ENCODE measurements around the gene POF1B.

Gene POF1B

DNA sequence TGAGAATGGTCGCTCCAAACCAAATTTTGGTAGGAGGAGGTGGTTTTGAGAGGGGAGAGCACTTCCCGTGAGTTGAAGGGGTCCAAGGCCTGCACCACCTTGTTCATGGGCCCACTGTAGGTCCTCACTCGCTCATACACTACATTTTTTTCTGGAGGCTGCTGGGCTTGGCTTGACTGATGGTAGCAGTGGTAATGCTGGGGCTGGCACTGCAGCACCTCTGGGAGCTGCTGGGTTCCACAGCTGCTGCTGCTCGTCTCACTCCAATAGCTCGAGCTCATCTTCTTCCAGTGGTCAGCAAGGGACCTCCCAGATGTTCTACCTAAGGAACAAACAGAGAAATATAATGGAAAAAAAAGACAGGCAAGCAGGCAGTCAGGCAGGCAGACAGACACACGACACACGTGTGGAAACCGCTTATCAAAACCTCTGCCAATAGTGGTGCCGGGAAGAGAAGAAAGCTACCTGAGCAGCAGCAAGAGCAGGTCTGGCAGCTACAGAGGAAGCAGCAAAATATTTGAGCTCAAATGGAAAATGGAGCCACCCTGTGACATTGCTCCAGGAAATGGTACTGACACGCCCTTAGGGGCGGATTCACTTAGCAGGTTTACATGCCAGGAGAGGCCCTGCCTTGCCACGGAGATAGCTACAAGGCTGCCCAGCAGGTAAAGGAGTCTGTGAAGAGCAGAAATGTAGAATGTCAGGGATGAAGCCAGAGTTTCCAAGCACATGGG is at the start of gene POF1B:
Gene POF1B (minus strand): TSS at position 492 of the 734 bp plus-strand sequence. CDS start 211 bp downstream, at position 281.
- H3K27ac ChIP-seq (ENCODE audit: low read depth, low read length) = peak within 1 kb of the TSS; percentile 66
- no peaks in the 10 kb centered on the region for H3K9me3 ChIP-seq (ENCODE audit: control insufficient read depth in 1 of 2, low read length in 2 of 2)
- no peaks in the 10 kb centered on the region for H3K36me3 ChIP-seq (ENCODE audit: control insufficient read depth in 1 of 2, insufficient read depth in 2 of 2, low read length in 2 of 2)
- peak within 1 kb of the TSS; percentile 14 to 89 for H3K9ac ChIP-seq (ENCODE audit: low read depth in 1 of 2, low read length in 2 of 2)
- H3K4me3 ChIP-seq (ENCODE audit: low read depth in 1 of 2, low read length in 2 of 2) = peak within 1 kb of the TSS; percentile 68 to 77
- no peaks in the 10 kb centered on the region for H3K4me1 ChIP-seq (ENCODE audit: control insufficient read depth in 1 of 2, insufficient read depth in 2 of 2, low read length in 2 of 2)
- no peaks in the 10 kb centered on the region for H3K27me3 ChIP-seq (ENCODE audit: control insufficient read depth in 1 of 2, insufficient read depth in 2 of 2, low read length in 2 of 2)

DNA sequence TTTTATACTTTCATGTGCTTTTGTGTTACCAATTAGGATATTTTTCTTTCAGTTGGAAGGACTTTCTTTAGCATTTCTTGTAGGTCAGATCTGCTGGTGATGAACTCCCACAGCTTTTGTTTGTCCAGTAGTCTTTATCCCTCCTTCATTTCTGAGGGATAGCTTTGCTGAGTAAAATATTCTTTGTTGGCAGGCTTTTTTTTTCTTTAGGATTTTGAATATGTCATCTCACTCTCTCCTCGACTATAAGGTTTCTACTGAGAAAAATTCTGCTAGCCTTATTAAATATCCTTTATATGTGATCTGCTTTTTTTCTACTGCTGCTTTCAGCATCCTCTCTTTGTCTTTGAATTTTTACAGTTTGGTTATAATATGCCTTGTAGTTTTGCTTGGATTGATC is 49.6 kb upstream of the POF1B start:
- Histone ChIP-seq H3K27ac (ENCODE audit: low read depth, low read length) (no peak overlapping the region), H3K4me1 (ENCODE audit: control insufficient read depth in 1 of 2, insufficient read depth in 2 of 2, low read length in 2 of 2) (no peaks in the 10 kb centered on the region), H3K36me3 (ENCODE audit: control insufficient read depth in 1 of 2, insufficient read depth in 2 of 2, low read length in 2 of 2) (no peaks in the 10 kb centered on the region), H3K9me3 (ENCODE audit: control insufficient read depth in 1 of 2, low read length in 2 of 2) (no peaks in the 10 kb centered on the region), H3K9ac (ENCODE audit: low read depth in 1 of 2, low read length in 2 of 2) (no peak overlapping the region), H3K27me3 (ENCODE audit: control insufficient read depth in 1 of 2, insufficient read depth in 2 of 2, low read length in 2 of 2) (no peaks in the 10 kb centered on the region), H3K4me3 (ENCODE audit: low read depth in 1 of 2, low read length in 2 of 2) (no peak overlapping the region)

GRCh38 chrX:85419293-85419692 is 39.8 kb upstream of the POF1B start:
- no peaks in the 10 kb centered on the region for H3K4me1 ChIP-seq (ENCODE audit: control insufficient read depth in 1 of 2, insufficient read depth in 2 of 2, low read length in 2 of 2)
- H3K9ac ChIP-seq (ENCODE audit: low read depth in 1 of 2, low read length in 2 of 2) = no peak overlapping the region
- H3K4me3 ChIP-seq (ENCODE audit: low read depth in 1 of 2, low read length in 2 of 2) = no peak overlapping the region
- H3K27ac ChIP-seq (ENCODE audit: low read depth, low read length) = no peak overlapping the region
- no peaks in the 10 kb centered on the region for H3K27me3 ChIP-seq (ENCODE audit: control insufficient read depth in 1 of 2, insufficient read depth in 2 of 2, low read length in 2 of 2)
- no peaks in the 10 kb centered on the region for H3K9me3 ChIP-seq (ENCODE audit: control insufficient read depth in 1 of 2, low read length in 2 of 2)
- H3K36me3 ChIP-seq (ENCODE audit: control insufficient read depth in 1 of 2, insufficient read depth in 2 of 2, low read length in 2 of 2) = no peaks in the 10 kb centered on the region

- Histone ChIP-seq H3K9me3 (ENCODE audit: control insufficient read depth in 1 of 2, low read length in 2 of 2) (no peaks in the 10 kb centered on the region), H3K9ac (ENCODE audit: low read depth in 1 of 2, low read length in 2 of 2) (no peak overlapping the region), H3K27ac (ENCODE audit: low read depth, low read length) (no peak overlapping the region), H3K36me3 (ENCODE audit: control insufficient read depth in 1 of 2, insufficient read depth in 2 of 2, low read length in 2 of 2) (no peaks in the 10 kb centered on the region), H3K4me1 (ENCODE audit: control insufficient read depth in 1 of 2, insufficient read depth in 2 of 2, low read length in 2 of 2) (no peaks in the 10 kb centered on the region), H3K4me3 (ENCODE audit: low read depth in 1 of 2, low read length in 2 of 2) (no peak overlapping the region), H3K27me3 (ENCODE audit: control insufficient read depth in 1 of 2, insufficient read depth in 2 of 2, low read length in 2 of 2) (no peaks in the 10 kb centered on the region)
These were observed 12.4 kb upstream of the POF1B start for GRCh38 chrX:85391878-85392238.

DNA sequence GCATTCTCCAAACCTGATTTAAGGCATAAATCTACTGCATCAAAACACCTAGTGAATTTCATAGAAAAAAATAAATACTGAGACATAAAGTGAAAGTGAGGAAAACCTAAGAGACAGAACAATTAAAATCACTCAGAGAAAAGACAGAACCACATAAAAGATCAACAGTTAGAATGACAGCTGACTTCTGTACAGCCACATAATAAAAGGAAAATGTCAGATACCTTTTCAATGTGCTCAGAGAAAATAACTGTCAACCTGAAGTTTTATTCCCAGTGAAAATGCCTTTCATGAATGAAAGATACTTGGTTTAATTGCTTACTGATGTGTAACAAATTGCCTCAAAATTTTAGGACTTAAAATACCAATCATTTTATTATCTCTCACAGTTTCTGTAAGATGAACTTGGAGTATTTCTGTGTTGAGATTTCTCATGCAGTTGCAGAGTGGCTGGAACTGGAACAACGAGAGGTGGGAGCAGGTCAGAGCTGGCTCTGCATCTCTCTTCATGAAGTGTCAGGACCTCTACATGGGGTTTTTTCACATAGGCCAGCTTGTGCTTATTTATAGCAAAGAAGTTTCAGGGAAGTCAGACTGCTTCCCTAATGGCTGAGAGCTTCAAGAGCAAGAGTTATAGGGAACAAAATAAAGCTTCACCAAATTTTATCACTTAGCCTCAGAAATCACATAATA is 11.9 kb upstream of the POF1B start:
- H3K9me3 ChIP-seq (ENCODE audit: control insufficient read depth in 1 of 2, low read length in 2 of 2) = no peaks in the 10 kb centered on the region
- no peaks in the 10 kb centered on the region for H3K27me3 ChIP-seq (ENCODE audit: control insufficient read depth in 1 of 2, insufficient read depth in 2 of 2, low read length in 2 of 2)
- no peak overlapping the region for H3K27ac ChIP-seq (ENCODE audit: low read depth, low read length)
- no peaks in the 10 kb centered on the region for H3K4me1 ChIP-seq (ENCODE audit: control insufficient read depth in 1 of 2, insufficient read depth in 2 of 2, low read length in 2 of 2)
- no peaks in the 10 kb centered on the region for H3K36me3 ChIP-seq (ENCODE audit: control insufficient read depth in 1 of 2, insufficient read depth in 2 of 2, low read length in 2 of 2)
- no peak overlapping the region for H3K9ac ChIP-seq (ENCODE audit: low read depth in 1 of 2, low read length in 2 of 2)
- H3K4me3 ChIP-seq (ENCODE audit: low read depth in 1 of 2, low read length in 2 of 2) = no peak overlapping the region

DNA sequence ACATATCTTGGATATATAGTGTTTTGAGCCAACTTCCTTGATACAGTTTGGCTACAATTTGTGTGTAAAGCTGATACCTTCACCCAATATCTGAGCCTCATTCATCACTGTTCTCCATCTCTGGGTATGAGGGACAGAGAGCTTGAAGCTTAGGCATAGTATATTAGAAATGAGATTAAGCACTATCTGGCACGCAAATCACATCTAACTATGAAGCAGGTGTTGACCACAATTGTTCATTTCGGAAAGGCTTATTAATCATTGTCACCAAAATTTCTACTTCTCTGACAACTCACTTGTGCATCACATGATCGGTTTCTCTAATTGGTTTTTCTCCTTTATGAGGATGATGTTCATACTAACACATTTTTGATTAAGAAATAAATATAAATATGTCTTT is 2.1 kb upstream of the POF1B start:
- no peak overlapping the region for H3K9ac ChIP-seq (ENCODE audit: low read depth in 1 of 2, low read length in 2 of 2)
- no peaks in the 10 kb centered on the region for H3K9me3 ChIP-seq (ENCODE audit: control insufficient read depth in 1 of 2, low read length in 2 of 2)
- no peak overlapping the region for H3K4me3 ChIP-seq (ENCODE audit: low read depth in 1 of 2, low read length in 2 of 2)
- H3K36me3 ChIP-seq (ENCODE audit: control insufficient read depth in 1 of 2, insufficient read depth in 2 of 2, low read length in 2 of 2) = no peaks in the 10 kb centered on the region
- H3K27ac ChIP-seq (ENCODE audit: low read depth, low read length) = no peak overlapping the region
- H3K27me3 ChIP-seq (ENCODE audit: control insufficient read depth in 1 of 2, insufficient read depth in 2 of 2, low read length in 2 of 2) = no peaks in the 10 kb centered on the region
- no peaks in the 10 kb centered on the region for H3K4me1 ChIP-seq (ENCODE audit: control insufficient read depth in 1 of 2, insufficient read depth in 2 of 2, low read length in 2 of 2)

DNA sequence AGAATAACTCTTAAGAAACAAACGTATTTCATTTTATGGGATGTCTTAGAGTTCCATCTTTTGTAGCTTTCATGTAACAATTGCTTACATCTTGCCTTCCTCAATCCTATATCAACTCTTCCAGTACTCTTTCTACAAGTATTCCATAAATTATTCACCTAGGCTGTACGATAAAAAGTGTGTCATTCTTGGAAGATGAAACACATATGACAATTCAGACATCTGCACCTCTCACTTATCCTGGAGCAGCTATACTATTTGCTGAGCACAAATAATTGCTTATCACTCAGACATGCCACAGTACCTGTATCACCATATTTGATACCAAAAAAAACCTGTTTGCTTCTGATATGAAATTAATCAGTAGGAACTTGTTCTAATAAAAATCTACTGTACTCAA is 1.0 kb downstream of the POF1B start:
- Histone ChIP-seq H3K27ac (ENCODE audit: low read depth, low read length) (no peak overlapping the region), H3K4me3 (ENCODE audit: low read depth in 1 of 2, low read length in 2 of 2) (peak overlapping the region; percentile 68 to 77), H3K36me3 (ENCODE audit: control insufficient read depth in 1 of 2, insufficient read depth in 2 of 2, low read length in 2 of 2) (no peaks in the 10 kb centered on the region), H3K9me3 (ENCODE audit: control insufficient read depth in 1 of 2, low read length in 2 of 2) (no peaks in the 10 kb centered on the region), H3K4me1 (ENCODE audit: control insufficient read depth in 1 of 2, insufficient read depth in 2 of 2, low read length in 2 of 2) (peaks cover 0 to 7% of the 10 kb centered on the region in 2 donors), H3K27me3 (ENCODE audit: control insufficient read depth in 1 of 2, insufficient read depth in 2 of 2, low read length in 2 of 2) (no peaks in the 10 kb centered on the region), H3K9ac (ENCODE audit: low read depth in 1 of 2, low read length in 2 of 2) (peak overlapping the region; percentile 14 to 89)

DNA sequence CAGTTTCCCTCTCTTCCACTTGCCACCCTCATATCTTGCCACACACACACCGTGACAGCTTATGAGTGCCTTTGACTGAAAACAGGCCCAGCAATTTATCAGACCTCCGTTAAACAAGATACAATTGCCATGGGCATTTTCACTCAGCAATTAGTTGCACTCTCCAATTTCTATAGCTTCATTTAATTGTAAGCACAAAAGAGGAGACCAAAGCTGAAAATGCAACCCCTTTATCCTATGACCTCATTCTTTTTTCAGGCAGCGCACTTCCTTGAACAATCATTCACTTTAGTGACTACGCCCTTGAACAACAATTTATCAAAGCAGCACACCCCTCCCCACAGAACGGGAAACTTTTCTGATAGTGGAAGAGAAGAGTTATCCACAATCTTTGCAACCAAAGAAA is 4.1 kb downstream of the POF1B start:
- peak overlapping the region in 1 of 2 donors; percentile 62 for H3K9ac ChIP-seq (ENCODE audit: low read depth in 1 of 2, low read length in 2 of 2)
- H3K9me3 ChIP-seq (ENCODE audit: control insufficient read depth in 1 of 2, low read length in 2 of 2) = no peaks in the 10 kb centered on the region
- H3K27me3 ChIP-seq (ENCODE audit: control insufficient read depth in 1 of 2, insufficient read depth in 2 of 2, low read length in 2 of 2) = no peaks in the 10 kb centered on the region
- H3K36me3 ChIP-seq (ENCODE audit: control insufficient read depth in 1 of 2, insufficient read depth in 2 of 2, low read length in 2 of 2) = no peaks in the 10 kb centered on the region
- peak overlapping the region; percentile 50 for H3K27ac ChIP-seq (ENCODE audit: low read depth, low read length)
- H3K4me1 ChIP-seq (ENCODE audit: control insufficient read depth in 1 of 2, insufficient read depth in 2 of 2, low read length in 2 of 2) = peaks cover 0 to 7% of the 10 kb centered on the region in 2 donors
- peak overlapping the region; percentile 40 to 43 for H3K4me3 ChIP-seq (ENCODE audit: low read depth in 1 of 2, low read length in 2 of 2)

DNA sequence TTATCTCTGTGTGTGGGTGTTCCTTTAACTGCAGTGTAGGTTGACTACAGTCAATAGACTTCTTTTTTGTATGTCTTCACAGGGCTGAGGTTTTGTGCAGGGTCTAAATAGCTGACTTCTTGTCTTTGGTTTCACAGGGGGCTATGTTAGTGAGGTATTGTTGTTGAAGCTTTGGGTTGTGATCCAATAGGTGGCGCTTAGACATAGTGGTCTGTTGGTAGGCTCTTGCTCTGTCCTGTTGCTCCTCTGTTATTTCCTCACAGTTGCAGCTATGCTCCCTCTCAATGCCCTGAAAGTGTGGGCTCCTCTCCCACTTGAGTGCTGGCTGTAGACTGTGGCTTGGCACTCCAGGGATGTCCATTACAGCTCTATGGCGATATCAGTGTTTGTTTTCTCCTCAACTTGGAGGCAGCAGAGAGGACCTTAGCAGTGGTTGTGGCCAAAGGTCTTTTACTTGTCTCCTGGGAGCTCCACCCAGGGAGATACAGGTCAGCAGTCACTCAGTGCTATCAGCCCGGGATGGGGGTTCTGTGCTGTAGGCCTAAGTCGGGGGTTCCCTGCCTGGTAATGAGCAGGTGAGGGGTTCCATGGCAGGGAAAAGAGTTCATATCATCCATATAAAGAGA is 14.0 kb downstream of the POF1B start:
- H3K27me3 ChIP-seq (ENCODE audit: control insufficient read depth in 1 of 2, insufficient read depth in 2 of 2, low read length in 2 of 2) = no peaks in the 10 kb centered on the region
- H3K36me3 ChIP-seq (ENCODE audit: control insufficient read depth in 1 of 2, insufficient read depth in 2 of 2, low read length in 2 of 2) = peaks cover 0 to 10% of the 10 kb centered on the region in 2 donors
- H3K9ac ChIP-seq (ENCODE audit: low read depth in 1 of 2, low read length in 2 of 2) = no peak overlapping the region
- no peak overlapping the region for H3K4me3 ChIP-seq (ENCODE audit: low read depth in 1 of 2, low read length in 2 of 2)
- H3K27ac ChIP-seq (ENCODE audit: low read depth, low read length) = no peak overlapping the region
- H3K9me3 ChIP-seq (ENCODE audit: control insufficient read depth in 1 of 2, low read length in 2 of 2) = no peaks in the 10 kb centered on the region
- H3K4me1 ChIP-seq (ENCODE audit: control insufficient read depth in 1 of 2, insufficient read depth in 2 of 2, low read length in 2 of 2) = no peaks in the 10 kb centered on the region

DNA sequence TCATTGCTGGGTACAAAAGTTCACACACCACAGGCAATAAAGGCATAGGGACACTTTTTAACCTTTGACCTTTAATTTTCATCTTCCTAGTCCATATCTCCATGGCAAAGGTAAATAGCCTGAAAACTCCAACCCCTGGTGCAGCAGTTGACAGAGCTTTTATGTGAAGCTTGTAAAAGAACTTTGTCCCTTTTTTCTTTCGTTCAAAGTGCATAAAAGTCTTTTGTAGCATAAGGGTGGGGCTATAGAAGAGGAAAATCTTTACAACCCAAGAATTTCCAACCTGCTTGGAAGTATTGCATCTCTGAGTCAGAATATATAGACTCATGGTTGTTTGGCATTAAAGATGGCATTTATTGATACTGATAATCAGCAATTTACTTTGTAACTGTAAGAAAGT is 20.4 kb downstream of the POF1B start:
- H3K9me3 ChIP-seq (ENCODE audit: control insufficient read depth in 1 of 2, low read length in 2 of 2) = no peaks in the 10 kb centered on the region
- H3K27me3 ChIP-seq (ENCODE audit: control insufficient read depth in 1 of 2, insufficient read depth in 2 of 2, low read length in 2 of 2) = no peaks in the 10 kb centered on the region
- no peak overlapping the region for H3K9ac ChIP-seq (ENCODE audit: low read depth in 1 of 2, low read length in 2 of 2)
- H3K27ac ChIP-seq (ENCODE audit: low read depth, low read length) = no peak overlapping the region
- H3K4me1 ChIP-seq (ENCODE audit: control insufficient read depth in 1 of 2, insufficient read depth in 2 of 2, low read length in 2 of 2) = peaks cover 0 to 10% of the 10 kb centered on the region in 2 donors
- H3K36me3 ChIP-seq (ENCODE audit: control insufficient read depth in 1 of 2, insufficient read depth in 2 of 2, low read length in 2 of 2) = no peaks in the 10 kb centered on the region
- no peak overlapping the region for H3K4me3 ChIP-seq (ENCODE audit: low read depth in 1 of 2, low read length in 2 of 2)

All from duodenal mucosa (tissue), 2 donors.